ENCODE results near the gene ADAMTS12. TPM values are rescaled to one million over a fixed set of nuclear protein-coding genes. Genes with fewer than 3 reads are reported as not detected.

Gene ADAMTS12
- total RNA-seq, 1 experiment from 2014 or later: 6.2 TPM

- Histone ChIP-seq H2BK12ac (ENCODE audit: insufficient read length, low read depth, low read length) (no peak overlapping the region), H3K23me2 (ENCODE audit: insufficient read length, low read depth, low read length, poor library complexity, severe bottlenecking) (no peaks in the 10 kb centered on the region), H4K8ac (replicated peaks; ENCODE audit: insufficient read length, low read depth, low read length) (no peak overlapping the region), H4K91ac (ENCODE audit: insufficient read length, low read depth, low read length) (no peak overlapping the region), H3K27me3 (ENCODE audit: insufficient read depth, low read length) (no peaks in the 10 kb centered on the region), H2AFZ (ENCODE audit: low read length) (no peak overlapping the region), H3K27ac (ENCODE audit: insufficient read length, low read depth, low read length) (no peak overlapping the region), H3K4me2 (ENCODE audit: insufficient read depth, insufficient read length, low read length) (no peak overlapping the region), H3K18ac (ENCODE audit: insufficient read length, low read depth, low read length) (no peak overlapping the region), H4K5ac (ENCODE audit: insufficient read length, low read depth, low read length) (no peak overlapping the region), H3K23ac (ENCODE audit: insufficient read length, low read depth, low read length) (no peak overlapping the region), H3K4me1 (ENCODE audit: insufficient read depth, low read length) (no peaks in the 10 kb centered on the region), H2BK15ac (ENCODE audit: low read depth, low read length) (no peak overlapping the region), H2BK5ac (ENCODE audit: insufficient read length, low read length) (no peak overlapping the region), H2AK5ac (ENCODE audit: insufficient read length, low read length) (no peak overlapping the region), H2BK20ac (ENCODE audit: low read depth, low read length, poor library complexity, severe bottlenecking) (no peak overlapping the region), H3K9me3 (ENCODE audit: control insufficient read depth, low read depth, low read length) (no peaks in the 10 kb centered on the region), H3K4ac (ENCODE audit: low read depth, low read length) (no peak overlapping the region), H3K56ac (ENCODE audit: insufficient read length, low read depth, low read length) (no peak overlapping the region), H3K79me1 (ENCODE audit: insufficient read depth, low read depth, low read length, poor library complexity, severe bottlenecking) (no peaks in the 10 kb centered on the region), H3T11ph (ENCODE audit: low read length) (no peak overlapping the region), H3K14ac (ENCODE audit: insufficient read depth, low read length) (no peak overlapping the region), H4K20me1 (ENCODE audit: control insufficient read depth, insufficient read depth, insufficient read length) (no peaks in the 10 kb centered on the region), H2BK120ac (ENCODE audit: low read depth, low read length, poor library complexity, severe bottlenecking) (no peak overlapping the region), H3K79me2 (ENCODE audit: insufficient read depth, low read length) (no peaks in the 10 kb centered on the region), H3K9ac (ENCODE audit: extremely low read depth, insufficient read length, low read length) (no peak overlapping the region)
- Mint-ChIP-seq H3K9me3 (peaks cover 12 to 14% of the 10 kb centered on the region in 2 experiments; a peak in 4 of 5 replicates), H3K27ac (no peak overlapping the region), H3K27me3 (ENCODE audit: low read depth) (no peaks in the 10 kb centered on the region), H3K4me3 (no peak overlapping the region), H3K4me1 (peaks cover 13 to 18% of the 10 kb centered on the region in 2 experiments), H3K36me3 (ENCODE audit: insufficient read depth in 1 of 3, low read depth in 3 of 3) (peaks cover 6 to 20% (median 9%) of the 10 kb centered on the region in 3 experiments; a peak in 6 of 7 replicates)
- WGBS (ENCODE audit: extremely low coverage, insufficient read length, low lambda C conversion rate): no CpG with 5 or more reads among the region's 9 CpGs
- DNase-seq: no peak
- no peak for TF ChIP-seq CTCF (conservative IDR thresholded peaks at IDR 0.05)
These were observed 201.2 kb downstream of the ADAMTS12 start for GRCh38 chr5:33690374-33691135.

All from H9 (cell line).